CD4-positive, alpha-beta T cell (primary cell): Measurements from ENCODE around the gene TPCN1. TPM values are rescaled to one million over a fixed set of nuclear protein-coding genes. Genes with fewer than 3 reads are reported as not detected.

Experiments
- ATAC-seq: fragments of 200-7000 bp; cut with Tn5 transposase; one replicate; pipeline ENCODE4 v1.10.0; 2022; ENCODE audit warnings: mild to moderate bottlenecking; ENCODE audit not compliant: poor library complexity
- CTCF ChIA-PET: fragments of 350-600 bp; sonication (Branson Sonifier 250); formaldehyde crosslinking; loops from one replicate; lab custom pipeline; 2021; ENCODE audit warnings: antibody characterized with exemption, inconsistent platforms; lab: Charles Lee
- POLR2A ChIA-PET: fragments of 350-600 bp; sonication (Branson Sonifier 250); formaldehyde crosslinking; loops from one replicate; lab custom pipeline; 2021; ENCODE audit warnings: antibody characterized with exemption, inconsistent platforms; lab: Charles Lee
- DNase-seq, 14 experiments: peaks; one replicate each; pipeline ENCODE4 v3.0.0-alpha.2; 2013 to 2020; ENCODE audit warnings: mixed read lengths in 2 of 14
- H3K27ac ChIP-seq, 2 donors: one replicate each; pipeline versions ENCODE4 v1.5.1 to v1.7.0; 2013; ENCODE audit warnings: low read length in 2 of 2, low read depth in 1 of 2, mild to moderate bottlenecking in 1 of 2
- H3K27me3 ChIP-seq, 2 experiments: 1 replicate in 1 of 2; 2 replicates in 1 of 2; pipeline versions ENCODE4 v1.6.1 to v1.7.0; 2013; ENCODE audit warnings: low read length in 2 of 2, control low read depth in 1 of 2, mild to moderate bottlenecking in 1 of 2, moderate library complexity in 1 of 2; ENCODE audit not compliant: insufficient read depth in 2 of 2, control insufficient read depth in 1 of 2
- H3K36me3 ChIP-seq: one replicate; pipeline ENCODE4 v1.6.1; 2013; ENCODE audit warnings: low read length, control low read depth; ENCODE audit not compliant: insufficient read depth
- H3K4me1 ChIP-seq: one replicate; pipeline ENCODE4 v1.6.1; 2013; ENCODE audit warnings: low read length, control low read depth; ENCODE audit not compliant: insufficient read depth
- H3K4me3 ChIP-seq: one replicate; pipeline ENCODE4 v1.5.1; 2013; ENCODE audit warnings: mild to moderate bottlenecking, low read length, moderate library complexity
- H3K9me3 ChIP-seq, 2 experiments: 1 replicate in 1 of 2; 2 replicates in 1 of 2; pipeline versions ENCODE4 v1.6.1 to v1.7.0; 2013; ENCODE audit warnings: low read length in 2 of 2, mild to moderate bottlenecking in 2 of 2, control low read depth in 1 of 2, moderate library complexity in 1 of 2; ENCODE audit not compliant: control insufficient read depth in 1 of 2, insufficient read depth in 1 of 2
- H3K27ac Mint-ChIP-seq: one replicate; pipeline ENCODE4 v1.8.0; 2020; ENCODE audit warnings: mixed read lengths
- H3K27me3 Mint-ChIP-seq: one replicate; pipeline ENCODE4 v1.8.0; 2021; ENCODE audit warnings: mixed read lengths
- H3K36me3 Mint-ChIP-seq: one replicate; pipeline ENCODE4 v1.8.0; 2021; ENCODE audit warnings: low read depth, mixed read lengths
- H3K4me1 Mint-ChIP-seq: one replicate; pipeline ENCODE4 v1.8.0; 2021; ENCODE audit warnings: low read depth, mixed read lengths
- H3K4me3 Mint-ChIP-seq: one replicate; pipeline ENCODE4 v1.8.0; 2020; ENCODE audit warnings: mild to moderate bottlenecking, mixed read lengths
- H3K9me3 Mint-ChIP-seq: one replicate; pipeline ENCODE4 v1.8.0; 2020; ENCODE audit warnings: mixed read lengths
- intact Hi-C, 2 experiments: fragments of 100-400 bp; cut with DNase I in 1 of 2; cut with micrococcal nuclease in 1 of 2; formaldehyde crosslinking; loops; one replicate each; pipeline versions ENCODE4 v1.15.1 to v1.9.0; 2023 to 2025; cut with DNase I, micrococcal nuclease
- total RNA-seq, 174 experiments: library from RNA in 2 of 174; stranded (reverse) in 2 of 174; gene quantifications; one replicate each; pipeline ENCODE4 v1.2.3 and lab custom pipeline; 2021 to 2026
- TF ChIP-seq, protein P1 (sequence below): fragments of 200-600 bp; IDR thresholded peaks from one replicate; pipeline ENCODE4 v1.8.0; 2022; ENCODE audit warnings: antibody characterized with exemption, mild to moderate bottlenecking

The TPCN1 gene
- total RNA-seq, 2 experiments from 2014 or later, result 52.4 to 59.7 TPM

DNA sequence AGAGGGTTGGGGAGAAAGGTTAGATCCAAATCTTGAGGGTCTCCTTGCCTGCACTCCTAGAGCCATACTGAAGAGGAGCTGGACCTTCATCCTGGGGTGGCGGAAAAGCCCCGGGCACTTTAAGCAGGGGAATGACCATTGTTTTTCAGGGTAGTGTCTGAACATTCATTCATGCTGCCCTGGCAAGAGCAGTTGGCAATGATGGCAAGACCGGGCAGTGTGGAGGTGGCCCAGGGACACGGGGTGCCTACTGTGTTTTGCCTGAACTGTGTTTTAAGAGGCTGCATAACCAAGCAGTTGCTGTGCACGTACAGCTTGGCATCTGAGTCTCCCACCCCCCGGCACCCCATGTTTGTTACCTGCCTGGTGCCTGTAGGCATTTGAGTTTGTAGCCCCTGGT, 14.7 kb downstream of the TPCN1 start:
- TF ChIP-seq, protein P1, sequence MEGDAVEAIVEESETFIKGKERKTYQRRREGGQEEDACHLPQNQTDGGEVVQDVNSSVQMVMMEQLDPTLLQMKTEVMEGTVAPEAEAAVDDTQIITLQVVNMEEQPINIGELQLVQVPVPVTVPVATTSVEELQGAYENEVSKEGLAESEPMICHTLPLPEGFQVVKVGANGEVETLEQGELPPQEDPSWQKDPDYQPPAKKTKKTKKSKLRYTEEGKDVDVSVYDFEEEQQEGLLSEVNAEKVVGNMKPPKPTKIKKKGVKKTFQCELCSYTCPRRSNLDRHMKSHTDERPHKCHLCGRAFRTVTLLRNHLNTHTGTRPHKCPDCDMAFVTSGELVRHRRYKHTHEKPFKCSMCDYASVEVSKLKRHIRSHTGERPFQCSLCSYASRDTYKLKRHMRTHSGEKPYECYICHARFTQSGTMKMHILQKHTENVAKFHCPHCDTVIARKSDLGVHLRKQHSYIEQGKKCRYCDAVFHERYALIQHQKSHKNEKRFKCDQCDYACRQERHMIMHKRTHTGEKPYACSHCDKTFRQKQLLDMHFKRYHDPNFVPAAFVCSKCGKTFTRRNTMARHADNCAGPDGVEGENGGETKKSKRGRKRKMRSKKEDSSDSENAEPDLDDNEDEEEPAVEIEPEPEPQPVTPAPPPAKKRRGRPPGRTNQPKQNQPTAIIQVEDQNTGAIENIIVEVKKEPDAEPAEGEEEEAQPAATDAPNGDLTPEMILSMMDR, result no peak
- Mint-ChIP-seq H3K4me1 (peaks cover 47% of the 10 kb centered on the region), H3K27me3 (no peaks in the 10 kb centered on the region), H3K27ac (no peak overlapping the region), H3K9me3 (no peaks in the 10 kb centered on the region), H3K36me3 (peaks cover 74% of the 10 kb centered on the region), H3K4me3 (no peak overlapping the region)
- Histone ChIP-seq H3K27me3 (no peaks in the 10 kb centered on the region), H3K4me3 (no peak overlapping the region), H3K27ac (no peak overlapping the region), H3K36me3 (peaks cover 41% of the 10 kb centered on the region), H3K9me3 (no peaks in the 10 kb centered on the region), H3K4me1 (peaks cover 35% of the 10 kb centered on the region)
- ChIA-PET CTCF (interaction anchor here (0.9 kb wide), 1 partner anchor 39 kb away, joined by 3 read pairs; no protein-coding TSS in a partner anchor), POLR2A (no interaction called here)
- DNase-seq (no peak), ATAC-seq (no peak)
- intact Hi-C loops, result no loop called here

- no peaks in the 10 kb centered on the region for H3K9me3 ChIP-seq
- H3K27me3 ChIP-seq, result no peaks in the 10 kb centered on the region
- H3K4me3 Mint-ChIP-seq, result no peak overlapping the region
- CTCF ChIA-PET, result no interaction called here
- H3K27me3 Mint-ChIP-seq, result no peaks in the 10 kb centered on the region
- DNase-seq, result no peak
- intact Hi-C loops, result no loop called here
- no peak overlapping the region for H3K27ac Mint-ChIP-seq
- POLR2A ChIA-PET, result interaction anchor here (1.4 to 1.6 kb wide), 2 partner anchors 15 to 52 kb away, joined by 3 to 5 read pairs; partner anchors contain the start of gene TPCN1
- H3K4me1 ChIP-seq, result peaks cover 32% of the 10 kb centered on the region
- TF ChIP-seq, protein P1, result no peak
- no peak for ATAC-seq
- peaks cover 66% of the 10 kb centered on the region for H3K36me3 Mint-ChIP-seq
- H3K4me3 ChIP-seq, result no peak overlapping the region
- peaks cover 47% of the 10 kb centered on the region for H3K4me1 Mint-ChIP-seq
- H3K36me3 ChIP-seq, result peaks cover 33% of the 10 kb centered on the region
- no peaks in the 10 kb centered on the region for H3K9me3 Mint-ChIP-seq
- no peak overlapping the region for H3K27ac ChIP-seq
Measured at GRCh38 chr12:113236539-113237399, 15.5 kb downstream of the TPCN1 start.

DNA sequence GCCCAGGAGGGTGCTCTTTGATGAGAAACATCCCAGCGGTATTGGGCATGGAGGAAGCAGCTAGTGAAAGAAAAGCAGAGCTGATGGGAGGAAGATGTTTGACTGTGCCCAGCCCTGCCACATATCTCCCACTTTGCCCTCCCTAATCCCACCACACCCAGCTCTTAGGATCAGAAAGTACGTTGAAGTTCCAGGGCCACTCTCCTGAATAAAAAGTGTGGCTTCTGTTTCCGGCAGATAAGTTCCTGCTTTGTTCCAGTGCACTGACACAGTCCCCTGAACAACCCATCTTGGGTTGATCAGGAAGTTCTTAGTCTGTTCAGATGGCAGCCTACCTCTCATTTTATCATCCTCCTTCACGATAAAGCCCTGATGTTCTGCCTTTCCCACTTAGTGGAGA, 16.5 kb downstream of the TPCN1 start:
- Histone ChIP-seq H3K27ac (no peak overlapping the region), H3K27me3 (no peaks in the 10 kb centered on the region), H3K36me3 (peaks cover 29% of the 10 kb centered on the region), H3K9me3 (no peaks in the 10 kb centered on the region), H3K4me1 (peaks cover 22% of the 10 kb centered on the region), H3K4me3 (no peak overlapping the region)
- POLR2A ChIA-PET, result interaction anchor here (1.4 to 1.6 kb wide), 2 partner anchors 16 to 53 kb away, joined by 3 to 5 read pairs; partner anchors contain the start of gene TPCN1
- intact Hi-C loops, result no loop called here
- no peak overlapping the region for H3K4me3 Mint-ChIP-seq
- CTCF ChIA-PET, result no interaction called here
- no peaks in the 10 kb centered on the region for H3K27me3 Mint-ChIP-seq
- peaks cover 48% of the 10 kb centered on the region for H3K4me1 Mint-ChIP-seq
- TF ChIP-seq, protein P1, result no peak
- DNase-seq (no peak), ATAC-seq (no peak)
- H3K36me3 Mint-ChIP-seq, result peaks cover 70% of the 10 kb centered on the region
- no peak overlapping the region for H3K27ac Mint-ChIP-seq
- H3K9me3 Mint-ChIP-seq, result no peaks in the 10 kb centered on the region
